Adrenal gland (tissue), 12 donors: Measurements from ENCODE around the gene NDUFB4. TPM values are rescaled to one million over a fixed set of nuclear protein-coding genes. Genes with fewer than 3 reads are reported as not detected.

Experiments used
- DNase-seq, 7 donors: peaks; one replicate each; pipeline ENCODE4 v3.0.0-alpha.2; 2019 to 2020
- H3K27ac ChIP-seq, 5 donors: fragments of 200-600 bp; sonication (generic) in 4 of 5; 1 replicate in 3 of 5; 2 replicates in 2 of 5; pipeline versions ENCODE4 v1.5.1 to v1.8.0; 2016 to 2020; ENCODE audit warnings: mild to moderate bottlenecking in 1 of 5
- H3K27me3 ChIP-seq: fragments of 200-600 bp; 2 replicates; pipeline ENCODE4 v1.8.0; 2021
- H3K36me3 ChIP-seq, 2 donors: fragments of 200-600 bp; replicated peaks in 1 of 2; 1 replicate in 1 of 2; 2 replicates in 1 of 2; pipeline versions ENCODE4 v1.5.1 to v1.8.0; 2018 to 2022
- H3K4me1 ChIP-seq, 2 donors: fragments of 200-600 bp; replicated peaks in 1 of 2; 1 replicate in 1 of 2; 2 replicates in 1 of 2; pipeline versions ENCODE4 v1.5.1 to v1.8.0; 2018 to 2021
- H3K4me3 ChIP-seq, 4 donors: fragments of 200-600 bp; sonication (generic) in 3 of 4; one replicate each; pipeline ENCODE4 v1.5.1; 2016 to 2018
- H3K9me3 ChIP-seq, 3 donors: fragments of 200-600 bp; sonication (generic) in 1 of 3; replicated peaks in 1 of 3; 1 replicate in 2 of 3; 2 replicates in 1 of 3; pipeline versions ENCODE4 v1.5.1 to v1.8.0; 2016 to 2021
- CTCF ChIP-seq, 6 experiments: fragments of 450-650 bp in 4 of 6; fragments of 200-600 bp in 2 of 6; sonication (generic) in 1 of 6; IDR thresholded peaks; 1 replicate in 5 of 6; 2 replicates in 1 of 6; pipeline versions ENCODE4 v1.5.1 to v1.8.0; 2016 to 2021; ENCODE audit warnings: antibody characterized with exemption in 6 of 6, mild to moderate bottlenecking in 2 of 6, moderate library complexity in 1 of 6
- POLR2A ChIP-seq, 2 donors: fragments of 450-650 bp; IDR thresholded peaks; one replicate each; pipeline ENCODE4 v1.6.1; 2017; ENCODE audit warnings: antibody characterized with exemption in 2 of 2, mild to moderate bottlenecking in 2 of 2, moderate library complexity in 1 of 2
- WGBS, 4 donors: extraction: QIAGEN DNeasy Blood & Tissue Kit in 2 of 4; methylation state at CpG; one replicate each; pipeline versions ENCODE4 v1.1.5 to v1.1.7; 2013 to 2017; 5-methylcytosine and 5-hydroxymethylcytosine counted together
- intact Hi-C, 2 donors: fragments of 100-400 bp; cut with DNase I; formaldehyde crosslinking; loops; one replicate each; pipeline versions ENCODE4 v1.14.1 to v1.15.0; 2022 to 2023
- polyA plus RNA-seq, 3 donors: library from polyadenylated mRNA; stranded (reverse); fragments of 200-250 nt in 2 of 3; fragments of 350-450 nt in 1 of 3; fragmentation: Illumina TruSeq in 1 of 3; extraction: RNeasy Lipid Tissue Mini Kit (QIAGEN cat#74804) in 1 of 3; gene quantifications; one replicate each; pipeline ENCODE4 v1.2.3, GENCODE V29; 2013 to 2014
- total RNA-seq, 9 donors: library from RNA; depleted of rRNA in 4 of 9; stranded (reverse); fragments of >200 nt in 4 of 9; fragments of 120-200 nt in 1 of 9; fragmentation: NEBNext Ultra II Directional in 1 of 9; extraction: Animal tissue kit (Norgen Biotek cat#: 25700) in 1 of 9; gene quantifications; one replicate each; pipeline versions ENCODE4 v1.1.0 to v1.2.4, GENCODE V29; 2013 to 2023
- donor health status: healthy with polysubstance abuse.
- donor health status: Bipolar disorder and iron deficiency.
- donor health status: DM: yes; HTN: yes; CAD: no.
- donor health status: DM: no; HTN: no; CAD: no.
- donor health status: DM: no; HTN: no; CAD: no.
- donor health status: DM: yes; HTN: yes; CAD: no.

The NDUFB4 gene
- total and polyA plus RNA-seq, 12 donors = 141 to 905 (median 344) TPM

GRCh38 chr3:120558771-120559241 is 37.3 kb upstream of the NDUFB4 start:
- 0 to 1% (median 1%) methylated on average over 17 of the region's 17 CpGs for WGBS, 4 donors
- Histone ChIP-seq H3K27ac (peak overlapping the region; percentile 85 to 99 (median 95)), H3K9me3 (no peaks in the 10 kb centered on the region), H3K36me3 (no peaks in the 10 kb centered on the region), H3K27me3 (no peaks in the 10 kb centered on the region), H3K4me3 (peak overlapping the region in 3 of 4 donors; percentile 12 to 50 (median 48)), H3K4me1 (peaks cover 46 to 70% of the 10 kb centered on the region in 2 donors)
- DNase-seq = peak; percentile 90 to 97 (median 93)
- TF ChIP-seq CTCF (IDR thresholded peaks at IDR 0.05) (peak; percentile 99 to 100 (median 100)), POLR2A (IDR thresholded peaks at IDR 0.05) (peak in 1 of 2 donors; percentile 47)
- intact Hi-C loops = loop anchor here (5.0 kb wide), 2 partner anchors 142 to 317 kb away; no protein-coding TSS in a partner anchor

GRCh38 chr3:120559242-120560061 is 36.7 kb upstream of the NDUFB4 start:
- H3K4me1 ChIP-seq = peaks cover 46 to 70% of the 10 kb centered on the region in 2 donors
- no peaks in the 10 kb centered on the region for H3K27me3 ChIP-seq
- 3 to 7% (median 4%) methylated on average over 15 of the region's 15 CpGs for WGBS, 4 donors
- H3K4me3 ChIP-seq = peak overlapping the region in 3 of 4 donors; percentile 12 to 48 (median 44)
- intact Hi-C loops = loop anchor here (5.0 kb wide), 3 partner anchors 142 to 317 kb away; no protein-coding TSS in a partner anchor
- no peaks in the 10 kb centered on the region for H3K9me3 ChIP-seq
- TF ChIP-seq POLR2A (IDR thresholded peaks at IDR 0.05) (peak; percentile 10 to 90), CTCF (IDR thresholded peaks at IDR 0.05) (peak in 1 of 6 experiments; percentile 9)
- no peaks in the 10 kb centered on the region for H3K36me3 ChIP-seq
- H3K27ac ChIP-seq = peak overlapping the region; percentile 85 to 99 (median 95)
- DNase-seq = peak; percentile 76 to 91 (median 83)

GRCh38 chr3:120560304-120561250 is 35.6 kb upstream of the NDUFB4 start:
- H3K9me3 ChIP-seq = no peaks in the 10 kb centered on the region
- H3K36me3 ChIP-seq = no peaks in the 10 kb centered on the region
- intact Hi-C loops = loop anchor here in 1 of 2 donors (5.0 kb wide), 2 partner anchors 237 to 318 kb away; no protein-coding TSS in a partner anchor
- peaks cover 36 to 58% of the 10 kb centered on the region in 2 donors for H3K4me1 ChIP-seq
- DNase-seq = peak in 2 of 7 donors; percentile 33 to 49
- 58 to 63% (median 61%) methylated on average over 12 of the region's 12 CpGs for WGBS, 4 donors
- H3K27ac ChIP-seq = peak overlapping the region; percentile 85 to 99 (median 95)
- TF ChIP-seq POLR2A (IDR thresholded peaks at IDR 0.05) = no peak
- no peak for TF ChIP-seq CTCF (IDR thresholded peaks at IDR 0.05)
- no peak overlapping the region for H3K4me3 ChIP-seq
- H3K27me3 ChIP-seq = no peaks in the 10 kb centered on the region
